Peyer's patch (tissue), 4 donors: ENCODE results near the gene CHAF1A.

Experiments used
- CTCF ChIP-seq, 6 experiments: fragments of 450-650 bp in 4 of 6; fragments of 200-600 bp in 2 of 6; sonication (generic) in 1 of 6; IDR thresholded peaks; one replicate each; pipeline ENCODE4 v1.5.1; 2017 to 2019; ENCODE audit warnings: antibody characterized with exemption in 6 of 6, mild to moderate bottlenecking in 3 of 6, moderate library complexity in 1 of 6
- POLR2A ChIP-seq, 2 donors: fragments of 450-650 bp; IDR thresholded peaks; one replicate each; pipeline ENCODE4 v1.5.1; 2017; ENCODE audit warnings: antibody characterized with exemption in 2 of 2, mild to moderate bottlenecking in 2 of 2, moderate library complexity in 2 of 2

GRCh38 chr19:4491446-4491845 is 89.0 kb downstream of the CHAF1A start:
- TF ChIP-seq CTCF (IDR thresholded peaks at IDR 0.05) = no peak
- TF ChIP-seq POLR2A (IDR thresholded peaks at IDR 0.05) = no peak
